Activated CD4-positive, alpha-beta memory T cell treated with anti-CD3 and anti-CD28 coated beads for 36 hours (primary cell): ENCODE data around the gene SFSWAP. TPM values are rescaled to one million over a fixed set of nuclear protein-coding genes. Genes with fewer than 3 reads are reported as not detected.
A peak's percentile ranks its signal among the peaks of the same experiment; 100 is the strongest.

Experiments
- CTCF ChIA-PET: fragments of 350-600 bp; sonication (Branson Sonifier 250); formaldehyde crosslinking; loops from one replicate; lab custom pipeline; 2021; ENCODE audit warnings: antibody characterized with exemption, inconsistent platforms; lab: Charles Lee
- POLR2A ChIA-PET: fragments of 350-600 bp; sonication (Branson Sonifier 250); formaldehyde crosslinking; loops from one replicate; lab custom pipeline; 2021; ENCODE audit warnings: antibody characterized with exemption; lab: Charles Lee
- DNase-seq: peaks from one replicate; pipeline ENCODE4 v3.0.0-alpha.2; 2020
- H3K27ac Mint-ChIP-seq: one replicate; pipeline ENCODE4 v1.8.0; 2021; ENCODE audit warnings: mixed read lengths
- H3K27me3 Mint-ChIP-seq: one replicate; pipeline ENCODE4 v1.8.0; 2021; ENCODE audit warnings: mixed read lengths
- H3K36me3 Mint-ChIP-seq: one replicate; pipeline ENCODE4 v1.8.0; 2021; ENCODE audit warnings: mixed read lengths
- H3K4me1 Mint-ChIP-seq: one replicate; pipeline ENCODE4 v1.8.0; 2021; ENCODE audit warnings: low read depth, mixed read lengths
- H3K4me3 Mint-ChIP-seq: one replicate; pipeline ENCODE4 v1.8.0; 2021; ENCODE audit warnings: mild to moderate bottlenecking, mixed read lengths
- H3K9me3 Mint-ChIP-seq: one replicate; pipeline ENCODE4 v1.8.0; 2021; ENCODE audit warnings: mixed read lengths
- intact Hi-C: fragments of 100-400 bp; cut with micrococcal nuclease; formaldehyde crosslinking; loops from one replicate; pipeline ENCODE4 v1.15.1; 2023
- total RNA-seq, 2 experiments: library from RNA; stranded (reverse); gene quantifications; one replicate each; pipeline ENCODE4 v1.2.3, GENCODE V29; 2021

The SFSWAP gene
- total RNA-seq, 2 experiments from 2014 or later = 42.1 to 44.3 TPM

DNA sequence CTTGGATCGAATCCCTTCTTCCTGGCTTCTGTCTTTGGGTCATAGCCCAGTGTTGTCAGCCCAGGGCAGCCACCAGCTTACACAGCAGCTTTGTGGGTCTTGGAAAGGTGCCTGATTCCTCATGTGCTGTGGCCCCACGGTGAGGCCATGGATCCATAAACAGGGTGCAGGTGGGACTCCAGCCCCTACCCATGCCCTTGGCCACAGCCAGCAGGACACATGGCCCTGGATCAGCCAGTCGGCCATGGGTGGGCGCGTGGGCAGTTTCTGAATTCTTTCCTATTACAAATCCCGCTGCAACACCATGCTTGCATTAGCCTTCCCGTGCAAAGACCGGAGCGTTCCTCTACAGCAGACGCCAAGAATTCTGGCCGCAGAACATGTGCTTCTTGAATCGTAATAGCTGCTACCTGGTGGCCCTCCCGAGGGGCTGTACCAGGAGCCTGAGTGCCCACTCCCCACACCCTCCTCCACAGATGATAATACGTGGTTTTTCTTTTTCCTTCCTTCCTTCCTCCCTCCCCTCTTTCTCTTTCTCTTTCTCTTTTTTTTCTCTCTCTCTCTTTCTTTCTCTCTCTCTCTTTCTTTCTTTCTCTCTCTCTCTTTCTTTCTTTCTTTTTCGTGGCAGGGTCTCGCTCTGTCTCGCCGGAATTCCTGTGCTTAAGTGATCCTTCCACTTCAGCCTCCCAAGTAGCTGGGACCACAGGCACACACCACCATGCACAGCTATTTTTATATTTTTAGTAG is 114.4 kb downstream of the SFSWAP start:
- ChIA-PET CTCF (interaction anchor here (0.6 kb wide), 1 partner anchor 10 kb away, joined by 3 read pairs; no protein-coding TSS in a partner anchor), POLR2A (no interaction called here)

DNA sequence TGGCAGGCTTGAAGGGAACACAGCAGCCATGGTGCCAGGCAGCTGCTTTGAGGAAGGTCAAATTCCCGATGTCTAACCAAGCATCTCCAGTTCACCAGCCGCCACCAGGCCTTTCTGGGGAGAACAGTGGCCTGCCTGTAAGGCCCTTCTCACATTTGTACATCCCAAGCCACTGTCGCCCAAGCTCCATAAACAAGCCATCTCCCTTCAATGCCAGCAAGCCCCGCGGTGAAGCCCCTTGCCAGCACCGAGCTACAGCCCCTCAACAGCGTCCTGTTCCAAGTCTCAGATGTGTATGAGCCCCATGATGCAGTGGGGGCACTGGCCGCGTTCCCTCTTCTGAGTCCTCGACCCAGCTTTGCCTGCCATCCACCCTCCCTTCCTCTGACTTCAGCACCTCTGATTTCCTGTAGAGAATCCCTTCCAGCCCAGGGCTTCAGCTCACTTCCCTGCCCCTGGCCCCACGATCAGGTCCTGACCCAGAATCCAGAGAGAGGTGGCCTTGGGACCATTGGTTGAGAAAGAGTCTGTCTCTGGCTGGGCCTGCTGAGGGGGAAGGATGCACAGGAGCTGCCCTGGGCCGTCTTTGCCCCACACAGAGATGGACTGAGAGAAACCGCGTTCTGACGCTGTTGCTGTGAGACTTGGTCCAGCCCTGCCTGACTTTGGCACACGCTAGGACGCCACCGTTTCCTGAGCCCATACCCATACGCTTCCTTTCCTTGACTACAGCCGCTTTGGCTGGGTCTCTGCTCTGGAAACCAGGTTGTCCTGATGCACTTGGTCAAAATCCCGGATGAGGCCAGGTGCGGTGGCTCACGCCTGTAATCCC is 115.4 kb downstream of the SFSWAP start:
- Mint-ChIP-seq H3K27ac (no peak overlapping the region), H3K9me3 (no peaks in the 10 kb centered on the region), H3K4me3 (no peak overlapping the region), H3K27me3 (peaks cover 39% of the 10 kb centered on the region), H3K36me3 (no peaks in the 10 kb centered on the region), H3K4me1 (peaks cover 11% of the 10 kb centered on the region)
- no peak for DNase-seq
- POLR2A ChIA-PET = no interaction called here
- intact Hi-C loops = no loop called here
- CTCF ChIA-PET = no interaction called here

More for the DNA sequence above, 114.4 kb downstream of the SFSWAP start:
- intact Hi-C loops = no loop called here
- Mint-ChIP-seq H3K4me1 (peaks cover 4% of the 10 kb centered on the region), H3K9me3 (no peaks in the 10 kb centered on the region), H3K27me3 (peaks cover 33% of the 10 kb centered on the region), H3K27ac (no peak overlapping the region), H3K4me3 (no peak overlapping the region), H3K36me3 (no peaks in the 10 kb centered on the region)
- no peak for DNase-seq

DNA sequence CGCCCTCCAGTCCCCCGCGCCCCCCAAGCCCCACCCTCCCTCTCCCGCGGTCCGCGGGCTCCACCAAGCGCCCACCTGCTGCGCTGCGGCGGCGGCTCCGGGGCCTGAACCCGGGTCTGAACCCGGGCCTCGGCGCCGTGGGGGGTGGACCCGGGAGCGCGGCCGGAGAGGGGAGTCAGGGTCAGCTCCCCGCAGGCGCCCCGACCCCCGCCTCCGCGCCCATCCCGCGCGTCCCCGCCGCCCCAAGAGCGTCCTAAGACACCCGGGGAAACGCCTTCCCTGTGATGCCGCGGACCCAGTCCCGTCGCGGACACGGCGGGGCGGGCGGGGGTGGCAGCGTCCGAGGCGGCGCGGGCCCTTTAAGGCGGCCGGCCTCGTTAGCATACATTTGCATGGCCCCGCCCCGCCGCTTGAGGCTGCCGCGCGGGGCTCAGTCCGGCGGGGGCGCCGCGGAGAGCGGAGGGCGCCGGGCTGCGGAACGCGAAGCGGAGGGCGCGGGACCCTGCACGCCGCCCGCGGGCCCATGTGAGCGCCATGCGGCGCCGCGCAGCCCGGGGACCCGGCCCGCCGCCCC is 117.2 kb downstream of the SFSWAP start, which contains the start of gene MMP17:
TSS of gene MMP17 (plus strand) at position 433 of the 574 bp plus-strand sequence. CDS start at position 535, 102 bp downstream.
- peaks cover 50% of the 10 kb centered on the region for H3K27me3 Mint-ChIP-seq
- DNase-seq = peak; percentile 31
- peak within 1 kb of the TSS; percentile 49 for H3K4me3 Mint-ChIP-seq
- intact Hi-C loops = no loop called here
- ChIA-PET POLR2A (no interaction called here), CTCF (no interaction called here)
- no peak within 1 kb of the TSS for H3K27ac Mint-ChIP-seq
- H3K36me3 Mint-ChIP-seq = no peaks in the 10 kb centered on the region
- H3K9me3 Mint-ChIP-seq = no peaks in the 10 kb centered on the region
- H3K4me1 Mint-ChIP-seq = peaks cover 11% of the 10 kb centered on the region

DNA sequence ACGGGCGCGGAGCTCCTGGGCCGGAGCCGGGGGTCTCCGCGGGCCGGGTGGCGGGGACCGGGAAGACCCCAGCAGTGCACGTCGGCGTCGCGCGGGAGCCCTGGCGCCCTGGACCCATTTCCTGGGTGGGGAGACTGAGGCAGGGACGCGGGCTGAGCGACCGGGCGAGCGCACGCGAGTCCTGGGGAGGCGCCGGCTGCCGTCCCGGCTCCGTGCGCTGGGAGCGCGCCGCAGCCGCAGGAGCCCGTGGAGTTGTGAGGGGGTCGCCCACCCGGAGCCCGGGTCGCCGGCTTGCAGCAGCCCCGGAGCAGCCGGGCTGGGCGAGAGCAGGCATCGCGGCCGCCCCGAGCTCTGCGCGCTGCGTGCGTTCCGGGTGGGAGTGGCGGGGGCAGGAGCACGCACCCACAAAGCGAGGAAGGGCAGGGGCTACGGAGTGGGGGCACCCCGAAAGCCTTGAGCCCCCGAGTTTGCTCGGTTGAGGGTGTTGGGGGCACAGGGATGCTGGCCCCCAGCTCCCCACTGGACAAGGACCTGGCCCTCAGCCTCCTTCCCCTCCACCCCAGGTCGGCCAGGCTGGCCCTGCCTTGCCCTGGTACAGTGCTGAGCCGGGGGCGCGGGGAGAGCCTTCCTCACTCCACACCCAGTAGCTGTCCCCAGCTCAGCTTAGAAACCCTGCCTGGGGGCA is 117.9 kb downstream of the SFSWAP start:
- no peaks in the 10 kb centered on the region for H3K36me3 Mint-ChIP-seq
- H3K4me1 Mint-ChIP-seq = peaks cover 11% of the 10 kb centered on the region
- CTCF ChIA-PET = no interaction called here
- peaks cover 56% of the 10 kb centered on the region for H3K27me3 Mint-ChIP-seq
- H3K4me3 Mint-ChIP-seq = peak overlapping the region; percentile 49
- DNase-seq = no peak
- no peak overlapping the region for H3K27ac Mint-ChIP-seq
- no peaks in the 10 kb centered on the region for H3K9me3 Mint-ChIP-seq
- intact Hi-C loops = no loop called here
- POLR2A ChIA-PET = no interaction called here

DNA sequence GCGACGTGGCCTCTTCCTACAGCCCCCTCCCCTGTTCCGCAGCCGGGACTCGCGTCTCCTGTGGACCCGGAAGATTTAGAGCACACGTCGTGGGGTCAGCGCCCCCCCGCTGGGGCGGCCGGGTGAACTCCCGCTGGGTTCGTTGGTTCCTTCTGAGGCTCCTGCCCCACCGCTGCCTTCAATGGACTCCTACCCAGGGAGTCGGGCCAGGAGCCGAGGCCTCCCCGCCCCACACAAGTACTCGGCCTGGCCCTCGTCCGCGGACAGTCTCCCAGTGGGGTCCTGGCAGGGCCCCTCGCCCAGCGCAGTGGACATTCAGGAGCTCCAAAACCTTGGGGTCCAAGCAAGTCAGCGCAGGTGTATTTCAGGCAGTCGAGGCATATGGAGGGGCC is 118.5 kb downstream of the SFSWAP start:
- no peak overlapping the region for H3K27ac Mint-ChIP-seq
- H3K9me3 Mint-ChIP-seq = no peaks in the 10 kb centered on the region
- intact Hi-C loops = no loop called here
- peak overlapping the region; percentile 49 for H3K4me3 Mint-ChIP-seq
- H3K27me3 Mint-ChIP-seq = peaks cover 56% of the 10 kb centered on the region
- no peak for DNase-seq
- peaks cover 11% of the 10 kb centered on the region for H3K4me1 Mint-ChIP-seq
- POLR2A ChIA-PET = no interaction called here
- CTCF ChIA-PET = no interaction called here
- no peaks in the 10 kb centered on the region for H3K36me3 Mint-ChIP-seq

DNA sequence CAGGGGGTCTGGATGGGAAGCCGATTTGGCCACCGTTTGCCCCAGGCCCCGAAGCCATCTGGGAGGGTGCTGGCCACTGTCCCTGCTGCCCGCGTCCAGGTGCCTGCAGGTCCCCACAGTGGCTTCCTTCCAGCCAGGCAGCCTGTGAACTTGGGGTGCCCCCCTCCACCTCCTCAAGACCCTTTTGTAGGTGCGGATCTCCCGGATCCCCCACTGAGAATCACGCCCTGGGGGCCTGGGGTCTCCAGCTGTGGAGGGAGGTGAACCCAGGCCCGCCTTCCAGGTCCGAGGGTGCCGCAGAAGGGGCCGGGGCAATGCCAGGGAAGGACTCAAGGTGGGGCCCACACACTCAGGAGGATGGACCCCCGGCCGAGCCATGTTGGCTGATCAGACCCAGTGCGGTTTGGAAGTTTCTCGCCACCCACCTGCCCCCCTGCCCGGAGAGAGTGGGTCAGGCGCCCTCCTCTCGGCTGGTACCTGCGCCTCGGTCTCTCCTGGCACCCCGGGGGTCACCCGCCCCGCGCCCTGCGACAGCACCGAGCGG is 119.0 kb downstream of the SFSWAP start:
- H3K27me3 Mint-ChIP-seq = peaks cover 56% of the 10 kb centered on the region
- H3K4me1 Mint-ChIP-seq = peaks cover 11% of the 10 kb centered on the region
- H3K4me3 Mint-ChIP-seq = no peak overlapping the region
- intact Hi-C loops = loop anchor here (2.0 to 10.0 kb wide), 2 partner anchors 115 to 725 kb away; partner anchors contain the start of gene EP400
- POLR2A ChIA-PET = no interaction called here
- DNase-seq = no peak
- CTCF ChIA-PET = interaction anchor here (1.6 kb wide), 1 partner anchor 698 kb away, joined by 4 read pairs; no protein-coding TSS in a partner anchor
- H3K9me3 Mint-ChIP-seq = no peaks in the 10 kb centered on the region
- H3K36me3 Mint-ChIP-seq = no peaks in the 10 kb centered on the region
- H3K27ac Mint-ChIP-seq = no peak overlapping the region

DNA sequence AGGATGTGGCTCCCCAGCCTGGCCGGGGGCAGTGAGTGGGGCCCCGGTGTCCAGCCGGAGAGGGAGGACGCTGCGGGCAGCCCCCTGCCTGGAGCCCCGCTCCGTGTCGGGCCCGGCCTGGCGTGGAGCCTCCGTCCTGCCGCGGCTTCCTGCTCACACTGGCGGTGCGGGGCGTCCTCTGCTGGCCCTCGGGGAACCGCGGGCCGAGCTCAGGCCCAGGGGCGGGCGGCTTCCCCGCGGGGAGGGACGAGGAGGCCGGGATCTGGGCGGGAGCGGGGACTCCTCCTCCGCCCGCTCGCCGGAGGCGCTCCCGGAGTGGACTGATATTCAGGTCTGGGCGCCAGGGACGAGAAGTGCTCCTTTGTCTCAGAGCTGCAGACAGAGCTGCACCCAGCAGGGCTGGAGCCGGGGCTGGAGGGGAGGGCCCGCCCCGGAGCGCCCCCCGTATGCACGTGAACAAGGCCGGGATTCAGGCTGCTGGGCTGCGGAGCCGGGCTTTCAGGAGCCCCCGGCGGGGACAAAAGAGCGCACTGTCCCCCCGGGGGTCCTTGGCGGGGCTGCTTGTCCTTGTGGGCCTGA is 119.5 kb downstream of the SFSWAP start:
- H3K9me3 Mint-ChIP-seq = no peaks in the 10 kb centered on the region
- ChIA-PET CTCF (interaction anchor here (1.1 to 1.6 kb wide), 4 partner anchors 47 to 725 kb away, joined by 3 to 10 read pairs (median 4); no protein-coding TSS in a partner anchor), POLR2A (no interaction called here)
- no peak overlapping the region for H3K27ac Mint-ChIP-seq
- H3K4me3 Mint-ChIP-seq = no peak overlapping the region
- H3K27me3 Mint-ChIP-seq = peaks cover 52% of the 10 kb centered on the region
- H3K4me1 Mint-ChIP-seq = peaks cover 11% of the 10 kb centered on the region
- DNase-seq = peak; percentile 68
- no peaks in the 10 kb centered on the region for H3K36me3 Mint-ChIP-seq
- intact Hi-C loops = loop anchor here (2.0 to 10.0 kb wide), 2 partner anchors 114 to 726 kb away; partner anchors contain the start of gene EP400

DNA sequence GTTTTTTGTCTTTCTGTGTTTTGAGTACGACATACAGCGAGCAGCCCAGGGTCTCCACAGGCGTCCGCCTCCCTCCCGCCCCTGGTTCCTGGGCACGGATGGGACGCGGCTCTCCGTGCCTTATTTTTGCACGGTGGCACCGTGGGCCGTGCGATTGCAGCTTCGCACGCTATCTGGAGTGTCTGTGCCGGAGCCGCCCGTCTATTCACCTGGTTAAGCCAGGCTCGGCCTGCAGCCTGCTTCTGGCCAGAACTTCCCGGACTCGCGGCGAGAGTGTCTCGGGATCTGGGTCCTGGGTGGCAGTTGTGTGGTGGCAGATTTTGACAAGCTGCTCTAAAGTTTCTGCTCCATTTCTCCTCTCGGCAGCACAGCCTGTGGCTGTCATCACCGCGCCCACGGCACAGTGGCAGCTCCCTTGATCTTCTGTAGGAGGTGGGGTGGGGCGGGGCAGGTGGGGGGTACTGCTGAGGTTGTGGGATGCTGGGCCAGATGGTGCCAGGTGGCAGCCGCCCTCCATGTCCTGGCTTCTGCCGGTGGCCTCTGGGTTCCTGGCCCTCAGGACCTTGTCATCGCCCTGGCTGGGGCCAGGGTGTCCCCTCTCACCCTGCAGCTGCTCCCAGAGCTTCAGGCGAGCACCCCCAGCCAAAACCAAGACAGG is 120.2 kb downstream of the SFSWAP start:
- peaks cover 11% of the 10 kb centered on the region for H3K4me1 Mint-ChIP-seq
- no peaks in the 10 kb centered on the region for H3K36me3 Mint-ChIP-seq
- POLR2A ChIA-PET = no interaction called here
- H3K4me3 Mint-ChIP-seq = peak overlapping the region; percentile 26
- peaks cover 46% of the 10 kb centered on the region for H3K27me3 Mint-ChIP-seq
- H3K9me3 Mint-ChIP-seq = no peaks in the 10 kb centered on the region
- no peak overlapping the region for H3K27ac Mint-ChIP-seq
- CTCF ChIA-PET = interaction anchor here (1.1 to 1.6 kb wide), 4 partner anchors 48 to 726 kb away, joined by 3 to 10 read pairs (median 4); no protein-coding TSS in a partner anchor
- DNase-seq = peak; percentile 43
- intact Hi-C loops = loop anchor here (2.0 to 10.0 kb wide), 2 partner anchors 114 to 726 kb away; partner anchors contain the start of gene EP400

DNA sequence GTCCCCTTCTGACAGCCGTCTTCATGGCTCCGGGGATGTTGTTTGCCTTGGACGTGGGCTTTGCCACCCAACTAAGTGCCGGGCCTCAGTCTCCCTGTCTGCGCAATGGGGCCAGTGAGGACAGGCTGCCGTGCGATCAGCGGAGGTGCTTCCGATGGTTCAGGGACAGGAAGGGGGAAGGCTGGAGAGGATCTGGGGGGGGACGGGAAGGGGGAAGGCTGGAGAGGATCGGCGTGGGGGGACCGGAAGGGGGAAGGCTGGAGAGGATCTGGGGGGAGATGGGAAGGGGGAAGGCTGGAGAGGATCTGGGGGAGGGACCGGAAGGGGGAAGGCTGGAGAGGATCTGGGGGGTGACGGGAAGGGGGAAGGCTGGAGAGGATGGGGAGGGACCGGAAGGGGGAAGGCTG is 120.7 kb downstream of the SFSWAP start:
- Mint-ChIP-seq H3K4me1 (peaks cover 11% of the 10 kb centered on the region), H3K27ac (no peak overlapping the region), H3K36me3 (no peaks in the 10 kb centered on the region), H3K9me3 (no peaks in the 10 kb centered on the region), H3K4me3 (no peak overlapping the region), H3K27me3 (peaks cover 40% of the 10 kb centered on the region)
- ChIA-PET CTCF (interaction anchor here (1.6 kb wide), 1 partner anchor 700 kb away, joined by 4 read pairs; no protein-coding TSS in a partner anchor), POLR2A (no interaction called here)
- intact Hi-C loops = loop anchor here (2.0 to 10.0 kb wide), 2 partner anchors 113 to 727 kb away; partner anchors contain the start of gene EP400
- DNase-seq = no peak

DNA sequence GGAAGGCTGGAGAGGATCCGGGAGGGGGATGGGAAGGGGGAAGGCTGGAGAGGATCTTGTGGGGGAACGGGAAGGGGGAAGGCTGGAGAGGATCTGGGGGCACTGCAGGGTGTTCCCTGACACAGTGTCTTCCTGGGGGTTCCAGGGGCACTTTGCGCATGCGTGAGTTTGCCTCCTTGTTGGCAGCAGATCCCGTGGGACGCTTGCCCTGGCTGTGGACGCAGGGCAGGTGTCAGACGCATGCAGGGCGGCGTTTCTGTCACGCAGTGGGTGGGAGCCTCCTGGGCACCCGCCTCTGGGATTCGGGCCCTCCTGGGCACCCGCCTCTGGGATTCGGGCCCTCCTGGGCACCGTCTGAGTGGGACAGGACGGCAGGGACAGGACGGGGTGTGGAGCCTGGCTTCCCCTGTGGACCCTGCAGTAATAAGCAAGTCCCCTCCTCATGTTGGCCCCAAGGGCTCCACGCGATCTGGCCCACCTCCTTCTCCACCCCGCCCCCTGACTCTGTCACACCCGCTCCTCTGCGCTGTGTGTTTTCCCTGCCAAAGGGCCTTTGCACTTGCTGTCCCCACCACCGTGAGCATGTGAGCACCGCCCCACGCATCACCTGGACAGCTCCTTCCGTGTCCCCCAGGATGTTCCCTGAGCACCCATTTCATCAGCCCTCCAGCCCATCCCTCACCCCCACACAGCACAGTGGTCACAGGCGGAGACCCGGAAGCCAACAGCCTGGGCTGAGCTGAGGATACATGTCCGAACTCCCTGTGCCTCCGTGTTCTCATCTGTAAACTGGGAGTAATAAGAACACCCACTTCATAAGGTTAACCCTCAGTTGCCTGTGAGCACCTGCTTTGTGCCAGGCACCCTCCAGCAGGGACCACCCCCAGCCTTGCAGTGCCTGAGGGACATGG is 121.7 kb downstream of the SFSWAP start:
- intact Hi-C loops = loop anchor here (10.0 kb wide), 1 partner anchor 112 kb away; the partner anchor contains the start of gene EP400
- Mint-ChIP-seq H3K9me3 (no peaks in the 10 kb centered on the region), H3K4me1 (peaks cover 11% of the 10 kb centered on the region), H3K27ac (no peak overlapping the region), H3K27me3 (peaks cover 32% of the 10 kb centered on the region), H3K36me3 (no peaks in the 10 kb centered on the region), H3K4me3 (no peak overlapping the region)
- CTCF ChIA-PET = no interaction called here
- POLR2A ChIA-PET = no interaction called here
- DNase-seq = no peak
